RPMI7951 (cell line): Measurements from ENCODE around the gene PLD4. TPM values are rescaled to one million over a fixed set of nuclear protein-coding genes. Genes with fewer than 3 reads are reported as not detected.

ENCODE experiments used
- DNase-seq: peaks from one replicate; pipeline ENCODE4 v3.0.0-alpha.2; 2012; ENCODE audit warnings: low read depth
- total RNA-seq: library from RNA; depleted of rRNA; stranded (reverse); fragments of >200 nt; shearing (Covaris generic); gene quantifications from 2 replicates; pipeline ENCODE4 v1.2.3, GENCODE V29; 2014

PLD4 gene
- total RNA-seq, 1 experiment from 2014 or later, result not detected

DNA sequence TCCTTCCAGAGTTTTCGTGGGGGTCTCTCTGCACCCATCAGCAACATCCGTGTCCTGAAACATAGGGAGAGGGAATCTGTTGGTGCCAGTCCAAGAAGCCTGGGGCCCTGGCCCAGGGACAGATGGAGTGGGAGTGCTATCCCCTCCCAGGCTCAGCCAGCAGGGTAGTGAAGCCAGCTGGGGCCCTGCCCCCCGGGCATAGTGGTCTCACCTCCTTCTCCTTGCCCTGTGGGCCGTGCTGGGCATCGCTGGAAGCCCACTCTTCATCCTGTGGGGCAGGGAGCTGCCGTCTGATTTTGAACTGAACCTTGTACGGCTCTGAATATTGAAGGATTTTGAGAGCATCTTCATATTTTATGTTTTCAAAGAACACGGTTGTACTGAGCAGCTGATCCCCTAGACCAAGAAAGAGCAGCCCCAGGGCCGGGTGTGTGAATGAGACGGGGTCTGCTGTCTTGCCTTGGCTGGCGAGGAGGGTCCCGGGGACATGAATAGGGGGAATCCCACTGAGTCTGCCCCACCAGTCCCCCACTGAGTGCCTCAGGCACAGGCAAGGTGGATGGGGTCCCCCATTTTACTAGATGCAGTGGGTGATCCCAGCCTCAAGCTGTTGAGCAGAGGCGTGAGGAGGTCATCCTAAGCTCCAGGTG lies 30.2 kb downstream of the PLD4 start:
- no peak for DNase-seq

DNA sequence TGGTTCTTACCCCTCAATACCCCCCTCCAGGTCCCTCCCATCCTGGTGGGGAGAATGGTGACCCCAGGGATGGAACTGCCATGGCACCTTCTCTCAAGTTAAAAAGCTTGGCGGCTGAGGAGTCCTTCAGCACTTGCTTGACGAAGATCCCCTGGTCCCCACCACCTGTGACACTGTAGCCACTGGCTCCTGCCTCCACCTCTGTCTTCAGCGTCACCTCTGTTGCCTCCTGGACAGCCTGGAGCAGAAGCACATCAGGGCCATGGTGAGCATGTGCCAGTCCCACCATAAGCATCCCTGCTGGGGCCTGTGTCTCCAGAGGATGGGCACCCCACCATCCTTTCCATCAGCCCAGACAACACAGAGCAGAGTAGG lies 30.7 kb downstream of the PLD4 start:
- no peak for DNase-seq

DNA sequence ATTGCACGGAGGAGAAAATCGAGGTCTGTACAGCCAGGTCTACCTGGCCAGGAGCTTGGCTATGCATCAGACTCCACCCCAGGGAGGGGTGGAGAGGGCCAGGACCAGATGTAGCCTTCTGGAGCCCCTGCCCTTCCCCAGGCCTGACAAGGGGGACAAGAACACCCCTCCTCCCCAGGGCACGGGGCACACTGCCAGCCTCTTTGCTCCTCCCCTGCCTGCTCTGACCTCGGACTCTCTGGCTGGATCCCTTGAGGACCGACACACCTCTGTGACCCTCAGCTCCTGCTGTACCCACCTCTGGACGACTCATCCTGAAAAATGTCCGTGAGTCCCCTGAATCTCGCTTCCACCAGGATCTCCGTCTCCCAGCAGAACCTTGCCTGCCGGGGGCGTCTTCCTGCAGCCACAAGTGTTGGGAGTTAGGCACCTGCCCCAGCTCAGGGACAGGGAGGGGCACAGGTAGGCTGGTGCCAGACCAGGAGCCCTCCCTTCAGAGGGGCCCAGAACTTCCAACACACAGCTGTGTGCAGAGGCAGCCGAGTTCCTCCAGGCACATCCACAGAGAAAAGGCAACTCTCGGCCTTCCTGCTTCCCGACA lies 31.7 kb downstream of the PLD4 start:
- no peak for DNase-seq

DNA sequence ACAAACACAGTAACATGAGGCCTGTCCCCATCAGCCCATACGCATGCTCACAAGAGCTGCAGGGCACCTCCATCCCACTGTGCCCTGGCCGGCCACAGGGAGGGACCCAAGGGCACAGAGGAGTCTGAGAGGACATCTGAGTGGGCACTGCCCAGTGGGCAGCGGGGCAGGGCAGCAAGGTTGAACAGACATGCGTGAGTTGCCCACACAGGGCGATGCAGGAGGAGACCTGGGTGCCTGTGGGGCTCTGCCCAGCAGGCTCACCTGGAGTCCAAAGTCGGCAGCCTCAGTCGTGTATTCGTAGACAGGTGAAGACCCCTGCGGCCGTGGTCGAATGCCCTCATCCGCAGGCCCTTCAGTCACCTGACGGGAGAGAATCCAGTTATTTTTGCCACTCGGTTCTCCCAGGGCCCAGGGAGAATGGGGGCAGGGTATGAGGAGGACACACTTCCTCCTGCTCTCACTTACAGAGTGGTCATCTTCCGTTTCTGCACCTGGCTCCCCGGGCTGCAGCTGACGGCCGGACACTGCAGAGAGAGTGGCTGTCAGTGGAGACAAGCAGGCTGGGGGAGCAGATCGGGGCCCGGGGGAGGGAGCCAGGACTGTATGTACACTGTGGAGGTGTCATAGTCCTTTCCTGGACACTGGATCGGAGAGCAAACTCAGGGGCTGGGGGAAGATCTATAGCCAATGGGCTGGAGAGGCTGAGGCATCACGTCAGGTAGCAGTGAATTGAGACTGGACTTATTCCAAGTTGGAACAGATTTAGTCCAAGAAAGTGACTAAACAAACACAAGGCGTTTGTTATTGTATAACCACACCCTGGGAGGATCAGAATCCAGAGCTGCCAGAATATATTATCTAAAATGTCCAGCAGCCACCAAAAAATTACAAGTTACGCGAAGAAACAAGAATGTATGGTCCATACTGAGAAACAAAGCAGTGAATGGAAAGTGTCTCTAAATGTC lies 32.8 kb downstream of the PLD4 start:
- no peak for DNase-seq

DNA sequence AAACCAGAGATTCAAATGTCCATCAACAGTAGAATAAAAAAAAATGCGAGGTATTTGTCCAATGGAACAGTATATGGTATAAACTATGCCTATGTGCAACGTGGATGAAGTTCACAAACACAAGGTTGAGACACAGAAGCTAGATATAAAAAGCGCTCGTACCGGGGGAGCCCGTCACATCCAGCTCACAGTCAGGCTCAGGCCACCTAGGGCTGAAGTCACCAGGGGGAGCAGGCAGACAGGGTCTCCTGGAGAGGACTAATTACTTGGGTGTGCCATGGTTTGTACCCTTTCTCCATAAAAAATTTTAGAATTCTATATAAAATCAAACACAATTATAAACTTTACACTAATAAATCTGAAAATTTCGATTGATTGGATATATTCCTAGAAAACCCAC lies 39.9 kb downstream of the PLD4 start:
- no peak for DNase-seq

DNA sequence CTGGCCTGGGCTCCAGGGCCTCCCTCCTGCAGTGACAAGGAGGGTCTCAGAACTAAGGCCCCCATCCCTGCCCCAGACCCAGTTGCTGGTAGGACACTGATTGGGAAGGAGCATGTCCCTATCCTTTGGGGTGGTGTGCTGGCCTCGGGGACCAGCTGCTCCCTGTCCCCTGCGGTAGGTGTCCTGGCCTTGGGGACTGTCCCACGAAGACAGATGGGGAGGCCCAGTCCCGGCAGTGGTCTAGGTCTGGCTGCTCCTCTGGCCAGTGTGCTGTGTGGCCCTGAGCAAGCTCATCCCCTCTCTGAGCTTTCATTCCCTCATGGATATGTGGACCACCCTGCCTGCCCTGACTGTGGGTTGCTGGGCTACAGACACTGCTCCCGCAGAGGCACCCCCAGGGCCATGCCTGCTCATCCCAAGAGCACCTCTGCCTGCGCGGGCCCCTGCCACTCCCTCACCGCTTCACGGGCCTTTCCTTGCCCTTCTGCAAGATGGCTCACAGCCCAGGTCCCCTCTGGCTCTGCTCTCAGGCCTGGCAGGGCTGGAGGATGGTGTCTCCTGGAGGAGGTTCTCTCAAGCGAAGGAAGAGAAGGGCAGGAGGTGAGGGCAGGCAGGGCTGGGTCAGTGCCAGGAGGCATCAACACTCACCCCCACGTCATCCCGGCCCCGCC lies 41.0 kb downstream of the PLD4 start:
- DNase-seq, result no peak

DNA sequence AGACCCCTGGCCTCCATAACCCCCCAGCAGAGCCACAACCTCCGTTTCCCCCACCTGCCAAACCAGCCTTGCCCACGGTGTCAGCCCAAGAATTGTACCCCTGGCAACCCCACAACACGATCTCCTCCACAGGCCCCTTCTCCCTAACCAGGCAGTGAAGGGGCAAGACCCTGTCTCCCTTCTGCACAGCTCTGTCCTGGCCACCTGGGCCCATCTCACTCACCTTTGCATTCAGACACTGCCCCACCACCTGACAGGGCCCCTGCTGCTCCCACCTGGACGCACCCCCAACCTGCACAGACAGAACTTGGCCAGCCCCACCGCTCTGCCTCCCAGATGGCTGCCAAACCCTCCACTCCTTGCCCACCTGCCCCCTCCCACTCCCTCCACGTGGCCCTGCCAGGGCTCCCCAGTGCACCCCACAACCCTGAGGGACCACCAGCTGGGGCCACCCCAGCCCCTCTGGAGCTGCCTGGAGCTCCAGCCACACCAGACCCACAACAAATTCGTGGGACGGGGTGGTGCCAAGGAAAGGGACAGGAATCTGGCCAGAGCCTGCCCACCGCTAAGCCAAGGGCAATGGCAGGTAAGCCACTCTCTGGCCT lies 41.7 kb downstream of the PLD4 start:
- DNase-seq, result no peak

DNA sequence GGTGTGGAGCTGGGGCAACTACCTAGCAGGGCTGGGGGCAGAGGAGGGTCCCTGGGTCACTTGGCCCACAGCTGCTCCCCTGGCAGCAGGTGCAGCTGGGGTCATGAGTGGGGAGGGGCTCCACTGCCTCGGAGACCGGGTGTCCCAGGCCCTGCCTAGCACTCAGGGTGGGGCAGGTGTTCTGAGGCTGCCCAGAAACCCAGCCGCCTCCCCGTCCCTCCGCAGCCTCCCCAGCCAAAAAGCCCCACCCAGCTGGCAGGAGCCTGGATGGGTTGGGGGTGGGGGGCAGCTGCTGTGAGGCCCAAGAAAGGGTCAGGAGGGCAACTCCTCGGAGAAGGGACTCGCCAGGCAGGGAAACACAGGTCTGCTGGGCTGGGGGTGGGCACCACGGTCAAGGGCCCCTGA lies 42.3 kb downstream of the PLD4 start:
- DNase-seq, result no peak

DNA sequence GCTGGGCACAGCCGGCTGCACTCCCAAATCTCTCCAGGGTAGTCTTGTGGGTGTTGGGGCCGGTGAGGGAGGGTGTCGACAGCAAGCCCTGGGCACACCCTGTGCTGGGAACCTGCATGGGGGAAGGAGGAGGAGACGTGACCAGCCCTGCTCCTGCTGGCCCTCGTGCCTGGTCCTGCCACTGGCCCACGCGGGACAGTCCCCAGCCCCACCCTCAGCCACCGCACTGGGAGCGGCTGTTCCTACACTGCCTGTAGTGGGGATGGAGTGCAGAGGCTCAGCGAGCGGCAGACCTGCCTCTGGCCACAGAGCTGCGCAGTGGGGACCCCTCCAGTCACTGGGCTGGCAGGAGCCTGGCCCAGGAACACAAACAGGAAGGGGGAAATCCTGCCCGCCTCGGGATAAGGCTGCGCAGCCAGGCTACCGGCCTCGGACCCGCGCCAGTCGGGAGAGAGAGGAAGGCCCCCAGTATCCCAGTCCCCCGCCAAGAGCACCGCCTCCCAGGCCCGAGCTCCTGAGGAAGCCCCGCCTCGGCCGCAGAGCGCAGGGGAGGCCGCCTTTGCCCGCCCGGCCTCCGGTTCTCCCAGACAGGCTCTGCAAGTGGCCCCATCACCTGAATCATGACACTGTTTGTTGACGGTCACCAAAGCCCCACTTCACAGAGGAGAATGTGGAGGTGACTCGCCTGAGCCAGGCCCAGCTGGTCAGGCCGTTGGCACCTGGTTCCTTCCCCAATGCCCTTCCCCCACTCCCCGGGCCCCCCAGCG lies 42.9 kb downstream of the PLD4 start:
- DNase-seq, result no peak

DNA sequence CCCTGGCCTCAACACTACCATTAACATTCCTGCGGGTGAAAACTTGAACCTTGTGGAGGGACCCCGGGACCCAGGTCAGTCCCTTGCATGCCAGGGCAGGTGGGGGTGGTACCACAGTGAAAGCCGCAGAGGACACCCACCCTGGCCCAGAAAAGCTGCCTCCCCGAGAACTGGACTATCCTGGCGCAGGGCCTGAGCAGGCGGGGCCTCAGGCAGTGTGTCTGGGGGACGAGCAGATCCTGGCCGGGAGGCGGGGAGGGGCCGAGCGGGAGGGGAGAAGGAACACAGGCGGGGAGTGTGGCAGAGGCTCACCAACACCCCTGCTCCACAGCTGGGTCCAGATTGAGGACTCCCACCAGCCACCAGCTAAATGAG lies 43.5 kb downstream of the PLD4 start:
- DNase-seq, result no peak

DNA sequence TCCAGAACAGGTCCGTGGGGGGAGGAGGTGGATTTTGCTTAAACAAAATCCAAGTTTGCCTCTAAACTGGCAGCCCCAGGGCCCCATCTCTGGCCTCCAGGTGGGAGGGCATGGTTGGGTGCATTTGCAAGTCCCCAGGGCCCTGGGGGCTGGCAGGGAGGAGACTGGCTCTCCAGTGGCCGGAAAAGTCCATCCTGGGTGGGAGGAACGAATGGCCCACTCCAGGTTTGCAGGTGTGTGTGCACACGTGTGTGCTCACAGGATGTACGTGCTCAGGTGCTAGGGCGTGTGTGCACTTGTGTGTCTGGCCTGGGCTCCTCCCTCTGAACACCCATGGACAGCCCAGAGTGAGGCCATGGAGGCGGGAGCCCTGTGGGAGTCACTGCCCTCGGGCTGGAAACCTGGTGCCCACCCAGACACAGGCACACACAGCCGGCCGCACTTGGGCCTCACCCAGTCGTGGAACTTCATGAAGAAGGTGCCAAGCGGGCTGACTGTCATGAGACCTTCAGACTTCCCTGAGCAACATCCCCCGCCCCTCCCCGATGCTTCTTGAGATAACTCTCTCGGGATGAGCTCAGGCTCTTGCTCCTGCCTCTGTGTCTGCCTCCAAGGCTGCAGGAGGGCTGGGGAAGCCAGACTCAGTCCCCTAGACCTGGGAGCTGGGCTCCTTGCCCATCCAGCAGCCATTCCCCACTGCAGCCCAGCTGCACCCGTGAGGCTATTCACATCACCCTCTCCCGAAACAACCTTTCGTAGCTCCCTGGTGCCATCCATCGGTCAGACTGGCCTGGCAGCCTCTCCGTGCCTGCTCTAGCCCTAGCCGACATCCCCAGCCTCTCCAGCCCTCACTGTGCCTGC lies 44.1 kb downstream of the PLD4 start:
- peak; percentile 49 for DNase-seq

DNA sequence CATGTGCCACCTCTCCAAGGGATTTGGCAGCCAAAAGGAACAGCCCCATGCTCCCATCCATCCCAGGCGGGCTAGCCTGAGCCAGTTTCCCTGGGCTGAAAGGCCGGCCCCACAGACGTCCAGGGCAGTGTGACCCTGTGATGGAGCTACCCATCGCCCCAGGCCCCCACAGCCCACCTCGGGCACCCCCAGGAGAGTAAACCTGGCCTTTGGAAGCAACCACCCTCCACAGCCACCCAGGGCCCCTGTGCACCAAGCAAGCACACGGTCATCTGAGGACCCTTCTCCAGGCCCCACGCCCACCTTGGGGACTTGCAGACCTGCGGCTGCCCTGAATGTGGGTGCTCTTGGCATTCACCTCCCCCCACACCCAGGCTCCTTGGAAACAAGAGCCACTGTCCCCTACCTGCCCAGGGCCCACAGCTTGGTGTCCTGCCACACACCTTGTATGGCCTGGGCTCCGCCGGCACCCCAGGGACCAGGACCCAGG lies 45.1 kb downstream of the PLD4 start:
- DNase-seq, result no peak

DNA sequence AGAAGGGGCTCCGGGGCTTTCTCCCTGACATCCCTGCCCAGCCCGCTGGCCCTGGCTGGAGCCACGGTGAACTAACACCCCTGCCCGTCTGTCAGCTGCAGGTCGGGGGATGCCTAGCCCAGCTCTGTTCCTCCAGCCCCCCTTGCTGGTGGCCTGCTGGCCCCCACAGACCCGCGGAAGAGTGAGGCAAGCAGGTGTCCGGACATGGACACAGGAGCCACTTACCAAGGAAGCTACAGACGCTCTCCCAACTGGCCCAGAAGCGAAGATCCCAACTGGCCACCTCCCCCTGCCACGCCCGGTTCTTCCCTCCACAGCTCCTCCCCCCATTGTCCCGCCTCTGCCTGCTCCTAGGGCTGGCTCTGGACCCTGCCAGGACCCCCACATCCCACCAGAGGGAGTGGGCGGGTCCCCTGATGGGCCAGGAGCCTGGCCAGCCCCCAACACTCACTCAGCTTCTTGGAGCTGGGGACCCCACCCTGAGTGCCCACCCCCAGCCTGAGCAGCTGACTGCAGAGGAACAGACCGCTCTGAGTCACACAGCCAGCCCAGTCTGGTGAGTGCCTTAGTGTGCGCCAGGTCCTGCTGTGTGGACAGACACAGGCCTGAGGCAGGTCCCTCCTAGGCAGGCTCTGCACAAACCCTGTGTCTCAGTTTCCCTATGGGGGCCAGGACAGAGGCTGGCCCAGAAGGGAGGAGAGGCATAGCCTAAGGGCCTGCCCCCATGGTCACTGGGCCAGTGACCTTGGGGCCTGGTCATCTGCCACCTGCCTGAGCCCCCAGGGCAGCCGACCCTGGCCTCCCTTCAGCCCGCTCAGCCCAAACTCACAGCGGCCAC lies 45.8 kb downstream of the PLD4 start:
- peak; percentile 74 for DNase-seq

DNA sequence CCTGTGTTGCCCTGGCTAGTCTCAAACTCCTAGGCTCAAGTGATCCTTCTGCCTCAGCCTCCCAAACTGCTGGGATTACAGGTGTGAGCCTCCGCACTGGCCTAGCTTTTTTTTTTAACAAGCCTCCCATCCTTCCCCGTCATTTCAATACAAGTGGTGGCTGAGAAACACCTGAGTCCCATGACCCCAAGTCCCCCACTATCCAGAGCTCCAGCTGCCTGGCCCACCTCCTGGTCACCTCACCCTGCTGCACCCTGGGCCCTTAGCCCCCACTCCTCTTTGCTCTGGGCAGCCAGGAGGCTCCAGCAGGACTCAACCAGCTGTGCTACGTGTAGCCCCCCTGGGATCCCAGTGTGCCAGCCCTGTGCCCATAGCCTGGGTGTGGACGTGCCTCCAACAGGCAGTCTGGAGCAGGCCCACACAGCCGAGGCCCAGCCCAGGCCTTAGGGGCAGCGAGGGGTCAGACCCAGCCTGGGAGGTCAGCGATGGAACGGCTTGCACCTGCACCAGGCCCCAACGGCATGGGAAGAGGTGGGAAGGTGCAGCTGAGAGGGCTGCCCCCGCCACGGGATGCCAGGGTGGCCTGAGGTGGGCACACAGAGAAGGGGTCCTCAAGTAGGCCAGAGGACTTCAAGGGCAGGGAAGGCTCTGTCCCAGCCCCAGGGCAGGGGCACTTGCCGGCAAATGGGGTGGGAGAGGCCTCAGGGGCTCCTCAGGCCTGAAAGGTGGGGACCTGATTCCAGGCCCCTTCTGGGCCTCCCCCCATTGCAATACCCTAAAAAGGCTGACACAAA lies 47.0 kb downstream of the PLD4 start:
- DNase-seq, result no peak

DNA sequence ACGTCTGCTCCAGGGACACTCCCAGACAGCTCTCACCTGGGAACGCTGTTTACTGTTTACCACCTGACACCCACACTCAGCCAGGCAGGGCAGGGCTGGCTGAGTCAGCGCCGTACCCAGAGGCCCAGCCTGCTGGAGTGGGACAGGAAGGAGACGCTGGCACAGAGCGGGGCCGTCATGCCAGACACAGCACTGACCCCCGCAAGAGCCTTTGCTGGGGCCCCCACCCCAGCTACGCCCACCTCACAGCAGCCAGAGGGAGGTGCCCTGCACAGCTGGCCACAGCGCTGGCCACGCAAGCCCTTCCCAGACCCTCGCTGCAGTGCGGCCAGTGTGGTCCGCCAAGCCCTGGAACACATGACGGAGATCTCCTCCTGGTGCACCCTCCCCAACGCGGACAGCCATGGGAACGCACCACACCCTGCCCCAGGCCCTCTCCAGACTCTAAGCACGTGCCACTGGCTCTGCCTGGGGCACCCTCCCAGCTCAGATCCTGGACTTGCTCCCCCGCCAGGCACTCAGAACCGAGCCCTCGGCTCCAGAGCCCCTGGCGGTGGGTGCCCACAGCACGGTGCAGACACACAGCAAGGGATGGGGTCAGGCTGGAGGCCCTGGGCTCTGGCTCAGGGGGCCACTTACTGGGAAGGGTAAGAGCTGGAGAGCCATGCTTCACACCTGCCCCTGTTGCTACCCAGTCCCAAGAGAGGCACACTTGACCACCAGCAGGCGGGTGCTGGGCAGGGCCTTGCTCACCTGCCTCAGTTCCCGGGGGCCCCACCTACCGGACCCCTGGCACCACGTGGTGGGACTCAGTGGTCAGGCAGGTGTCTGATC lies 47.8 kb downstream of the PLD4 start:
- DNase-seq, result peak; percentile 62

DNA sequence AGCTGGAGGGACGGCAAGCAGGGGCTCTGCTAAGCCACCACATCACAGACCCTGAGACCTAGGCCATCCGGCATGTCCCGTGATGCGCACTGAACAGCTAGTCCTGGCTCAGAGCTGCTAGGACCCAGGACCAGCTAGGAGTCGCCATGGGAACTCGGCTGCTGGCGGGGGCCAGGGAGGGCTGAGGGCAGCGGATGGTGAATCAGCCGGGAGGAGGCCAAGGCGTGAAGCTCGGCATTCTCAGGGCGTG lies 48.4 kb downstream of the PLD4 start:
- DNase-seq, result peak; percentile 93

DNA sequence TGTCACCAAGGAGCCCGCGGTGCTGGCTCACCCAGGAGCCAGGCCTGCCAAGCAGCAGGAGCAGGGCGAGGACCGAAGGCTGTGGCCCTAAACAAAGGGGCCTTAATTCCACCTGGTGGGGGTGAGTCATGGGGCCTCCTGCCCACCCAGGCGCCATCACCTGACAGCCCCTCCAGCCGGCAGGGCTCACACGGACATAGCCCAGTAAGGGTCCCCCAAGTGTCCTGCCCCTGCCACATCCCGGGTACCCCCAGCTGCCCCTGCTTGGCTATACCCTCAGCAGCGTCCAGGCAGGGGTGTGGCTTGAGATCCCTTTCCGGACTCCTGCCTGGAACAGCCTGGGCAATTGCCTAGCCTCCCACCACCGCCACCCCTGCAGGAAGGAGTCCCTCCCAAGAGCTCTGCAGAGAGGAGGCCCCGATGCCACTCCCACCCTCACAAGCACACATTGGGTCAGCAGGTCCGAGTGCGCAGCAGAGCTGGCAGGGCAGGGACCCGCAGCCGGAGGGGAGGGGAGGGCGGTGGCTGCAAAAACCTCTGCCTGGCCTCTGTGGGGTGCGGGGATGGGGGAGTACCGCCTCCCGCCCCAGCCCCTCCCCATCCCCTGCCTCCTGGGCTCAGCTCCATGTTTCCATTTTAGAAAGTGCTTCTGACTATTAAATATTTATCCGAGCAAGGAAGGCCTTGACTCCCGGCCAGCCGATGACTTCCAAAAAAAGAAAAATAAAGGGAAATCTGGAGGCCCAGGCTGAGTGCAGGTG lies 48.9 kb downstream of the PLD4 start:
- DNase-seq, result no peak
